GM21529 (cell line): Measurements from ENCODE around the gene LTB.
A peak's percentile ranks its signal among the peaks of the same experiment; 100 is the strongest.
"Not testable (repeated sequence)": the region's sequence is repeated elsewhere in the genome, so short reads cannot be mapped to it uniquely, and the experiment has no call there.

ENCODE experiments used
- ATAC-seq: cut with Tn5 transposase; IDR thresholded peaks from one replicate; pipeline ENCODE4 v1.9.1; 2021; ENCODE audit not compliant: unreplicated experiment

The LTB gene

GRCh38 chr6:31556307-31556706 lies 25.9 kb downstream of the LTB start:
- ATAC-seq, result no peak

- ATAC-seq, result not testable (repeated sequence)
These were observed 30.9 kb downstream of the LTB start for GRCh38 chr6:31551371-31551770.

DNA sequence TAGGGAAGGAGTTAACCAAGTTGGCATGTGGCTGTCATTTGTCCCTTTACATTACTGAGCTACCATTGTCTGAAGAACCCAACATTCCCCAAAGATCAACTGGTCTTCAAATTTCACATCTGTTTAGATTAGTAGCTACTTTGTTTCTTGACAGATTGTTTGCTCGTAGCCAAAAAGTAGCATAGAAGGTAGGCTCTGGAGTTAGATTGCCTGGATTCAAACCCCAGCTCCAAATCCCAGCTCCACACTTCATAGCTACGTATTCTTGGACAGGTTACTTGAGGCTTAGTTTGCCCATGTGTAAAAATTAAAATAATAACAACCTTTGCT lies 33.7 kb downstream of the LTB start:
- no peak for ATAC-seq

- no peak for ATAC-seq
These were observed 34.3 kb downstream of the LTB start for GRCh38 chr6:31547727-31548543.

GRCh38 chr6:31546958-31547726 lies 35.1 kb downstream of the LTB start, which contains the start of gene NFKBIL1:
TSS of gene NFKBIL1 (plus strand) at chr6:31547608. CDS start at chr6:31547695, 87 bp downstream.
- peak; percentile 72 for ATAC-seq

DNA sequence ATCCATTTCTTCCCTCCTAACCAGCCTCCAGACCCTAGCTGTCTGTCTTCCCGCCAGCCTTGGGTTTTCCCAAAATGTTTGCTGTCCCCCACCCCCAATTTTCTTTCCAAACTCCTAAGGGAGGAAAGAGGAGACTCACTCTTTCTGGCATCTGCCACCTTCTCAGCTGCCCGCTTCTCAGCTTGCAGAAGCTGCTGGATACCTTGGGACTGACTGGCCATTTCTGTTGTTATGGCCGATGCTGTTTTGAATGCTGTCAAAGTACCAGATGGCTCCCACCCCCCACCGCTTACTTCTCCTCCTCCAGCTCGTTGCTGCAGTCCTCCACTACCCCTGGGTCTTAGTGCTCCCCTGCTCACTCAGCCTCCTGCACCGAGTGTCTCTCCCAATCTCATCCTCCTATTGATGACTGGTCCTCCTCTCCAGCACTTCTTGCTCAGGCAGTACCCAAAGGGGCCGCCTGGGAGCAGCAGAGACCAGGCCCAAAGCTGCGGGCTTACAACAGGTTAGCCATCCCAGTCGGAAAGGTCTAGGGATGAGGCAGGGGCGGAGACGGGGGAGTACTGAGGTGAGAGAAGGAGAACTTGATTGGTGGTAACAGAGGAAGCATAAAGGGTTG lies 35.8 kb downstream of the LTB start, which contains the start of gene ATP6V1G2:
TSS of gene ATP6V1G2 (minus strand) at position 270 of the 619 bp plus-strand sequence. CDS start at position 221, 49 bp downstream.
- peak; percentile 47 for ATAC-seq

DNA sequence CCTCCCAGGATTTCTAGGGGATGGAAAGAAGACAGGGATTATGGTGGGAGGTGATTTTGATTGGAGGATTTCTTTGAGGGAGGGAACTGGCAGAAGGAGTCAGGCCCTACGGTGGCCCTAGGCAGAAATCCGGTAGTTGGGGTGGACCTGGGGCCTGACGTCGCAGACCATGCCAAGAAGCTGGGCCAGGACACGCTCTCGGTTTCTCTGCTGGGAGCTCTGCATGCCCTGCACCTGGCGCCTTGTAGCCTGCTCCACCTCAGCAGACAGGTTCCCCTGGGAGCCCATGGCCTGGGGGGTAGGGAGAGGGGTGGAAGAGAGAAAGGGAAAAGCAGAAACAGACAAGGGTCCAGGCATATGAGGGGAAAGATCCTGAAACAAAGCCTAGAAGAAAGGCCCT lies 36.9 kb downstream of the LTB start:
- no peak for ATAC-seq

GRCh38 chr6:31544676-31545075 lies 37.5 kb downstream of the LTB start:
- no peak for ATAC-seq

GRCh38 chr6:31543639-31544038 lies 38.6 kb downstream of the LTB start:
- ATAC-seq, result no peak

GRCh38 chr6:31541658-31542521 lies 40.3 kb downstream of the LTB start, which contains the start of gene DDX39B:
TSS of gene DDX39B (minus strand) at chr6:31542003. CDS start at chr6:31540532, 1,471 bp downstream.
- peak; percentile 59 for ATAC-seq

DNA sequence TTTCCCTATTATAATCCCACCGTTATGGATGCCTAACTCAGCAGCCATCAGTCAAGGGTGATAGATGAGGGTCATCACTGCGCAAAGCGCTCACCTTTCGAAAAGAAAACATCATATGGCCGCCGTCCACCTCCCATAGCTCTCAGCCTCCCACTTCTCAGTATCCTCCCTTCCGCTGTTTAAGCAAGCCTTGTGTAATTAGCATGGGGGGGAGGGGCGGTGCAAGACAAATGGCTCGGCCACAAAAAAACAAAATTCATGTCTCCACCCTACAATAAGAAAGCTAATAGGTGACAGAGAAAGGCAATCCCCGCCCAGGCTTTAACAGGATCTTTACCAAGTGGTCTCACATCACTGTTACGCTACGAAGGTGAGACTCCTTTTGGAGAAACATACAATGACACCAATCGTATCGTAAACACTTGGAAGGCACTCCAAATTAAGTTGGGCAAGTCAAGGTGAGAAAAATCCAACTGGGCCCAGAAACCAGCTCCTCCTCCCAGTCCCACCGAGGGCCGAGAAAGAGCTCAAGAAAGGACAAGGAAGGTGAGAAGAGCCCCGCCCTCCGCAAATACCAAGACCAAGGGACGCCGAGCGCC lies 41.1 kb downstream of the LTB start:
- no peak for ATAC-seq

- no peak for ATAC-seq
These were observed 41.6 kb downstream of the LTB start for GRCh38 chr6:31540640-31541039.

GRCh38 chr6:31538805-31539400 lies 43.3 kb downstream of the LTB start:
- no peak for ATAC-seq

DNA sequence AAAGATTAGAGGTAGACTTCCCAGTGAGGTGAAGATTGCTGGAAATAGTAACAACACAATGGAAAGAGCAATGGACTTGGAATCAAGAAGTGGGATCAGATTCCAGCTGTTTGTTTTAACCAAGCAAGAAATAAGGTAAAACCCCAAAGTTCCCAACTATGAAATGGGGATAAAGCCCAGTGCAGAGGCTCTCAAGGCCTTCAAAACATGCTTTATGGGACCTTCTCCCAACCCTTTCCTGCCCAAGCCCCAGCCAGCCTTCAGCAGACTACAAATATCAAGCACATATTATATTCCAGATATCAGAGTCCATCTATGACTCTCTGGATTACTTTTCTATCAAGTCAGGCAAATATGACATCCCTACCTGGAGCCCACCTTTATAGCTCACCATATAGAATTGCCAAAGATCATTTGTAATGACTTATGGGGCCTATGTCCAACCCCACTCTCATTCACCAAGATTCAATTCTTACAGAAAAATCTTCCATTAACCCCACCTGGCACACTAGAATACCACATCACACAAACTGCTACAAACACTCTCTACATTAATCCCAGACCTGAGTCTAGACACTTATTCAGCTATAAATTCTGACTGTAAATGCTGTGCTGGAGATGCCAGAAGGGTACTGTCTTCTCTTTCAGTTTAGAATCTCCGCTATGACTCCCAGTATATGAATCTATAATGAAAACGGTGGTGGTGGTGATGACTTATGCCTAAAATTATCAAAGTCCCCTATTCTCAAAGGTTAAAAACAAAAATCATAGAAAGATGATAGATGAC lies 46.5 kb downstream of the LTB start:
- no peak for ATAC-seq

GRCh38 chr6:31534521-31535040 lies 47.6 kb downstream of the LTB start:
- no peak for ATAC-seq

DNA sequence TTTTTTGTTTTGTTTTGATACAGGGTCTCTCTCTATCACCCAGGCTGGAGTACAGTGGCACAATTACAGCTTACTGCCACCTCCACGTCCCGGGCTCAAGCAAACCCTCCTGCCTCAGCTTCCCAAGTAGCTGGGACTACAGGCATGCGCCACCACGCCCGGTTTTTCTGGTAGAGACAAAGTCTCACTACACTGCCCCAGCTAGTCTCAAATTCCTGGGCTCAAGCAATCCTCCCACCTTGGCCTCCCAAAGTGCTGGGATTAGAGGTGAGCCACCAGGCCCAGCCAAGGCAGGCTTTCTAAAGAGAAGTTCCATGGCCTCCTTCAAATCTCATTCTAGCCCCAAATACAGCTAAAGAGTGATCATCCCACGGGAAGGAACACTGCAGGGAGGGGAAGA lies 48.2 kb downstream of the LTB start:
- ATAC-seq, result no peak

DNA sequence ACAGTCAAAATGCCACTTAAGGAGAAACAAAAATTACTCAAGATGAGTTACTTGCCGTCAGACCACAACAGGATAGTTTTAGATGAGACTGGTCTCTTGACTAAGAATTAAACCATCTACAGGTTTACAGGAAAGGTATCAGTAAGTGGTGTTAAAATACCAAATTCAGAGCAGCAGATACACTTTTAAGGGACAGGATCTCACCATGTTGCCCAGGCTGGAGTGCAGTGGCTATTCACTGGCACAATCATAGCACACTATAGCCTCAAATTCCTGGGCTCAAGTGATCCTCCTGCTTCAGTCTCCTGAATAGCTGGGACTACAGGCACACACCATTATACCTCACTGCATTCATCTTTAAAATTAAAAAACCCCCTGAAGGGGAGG lies 48.8 kb downstream of the LTB start:
- no peak for ATAC-seq

GRCh38 chr6:31532644-31533454 lies 49.4 kb downstream of the LTB start:
- no peak for ATAC-seq
